H1 (cell line): Measurements from ENCODE around the gene UBXN11. TPM values are rescaled to one million over a fixed set of nuclear protein-coding genes. Genes with fewer than 3 reads are reported as not detected.

Experiments
- CHD7 ChIP-seq: fragments of 300-600 bp; sonication (generic); IDR thresholded peaks from 2 replicates; pipeline ENCODE4 v1.7.1; 2012; ENCODE audit warnings: low read length, moderate library complexity, mild to moderate bottlenecking, inconsistent platforms; ENCODE audit not compliant: insufficient replicate concordance
- EGR1 ChIP-seq: IDR thresholded peaks from 2 replicates; pipeline ENCODE4 v1.6.1; 2011; ENCODE audit warnings: low read depth, low read length, borderline replicate concordance
- polyA plus RNA-seq, 7 experiments: library from polyadenylated mRNA; depleted of rRNA in 3 of 7; stranded (reverse) in 5 of 7; unstranded in 2 of 7; fragments of >200 nt in 5 of 7; fragments of 200-250 nt in 2 of 7; gene quantifications; 1 replicate in 5 of 7; 2 replicates in 1 of 7; 4 replicates in 1 of 7; pipeline versions ENCODE4 v1.2.1 to v1.2.3, GENCODE V29; 2011 to 2013; ENCODE audit warnings: missing spikeins in 2 of 7, mixed read lengths in 2 of 7
- total RNA-seq: library from RNA; stranded (reverse); fragmentation: NEBNext Ultra II Directional; extraction: Animal tissue kit (Norgen Biotek cat#: 25700); gene quantifications from 2 replicates; pipeline ENCODE4 v1.2.1, GENCODE V29; 2021

UBXN11 gene
- total and polyA plus RNA-seq, 2 of the 8 experiments (the other 6 are each of a cell fraction or from before 2014, with no cell fraction given), result 6.3 to 10.4 TPM

GRCh38 chr1:26278303-26278702 lies 28.1 kb downstream of the UBXN11 start (continued):
- TF ChIP-seq CHD7, result no peak
- no peak for TF ChIP-seq EGR1
